Smooth muscle cell (in vitro differentiated cells): Measurements from ENCODE around the gene TTC34. TPM values are rescaled to one million over a fixed set of nuclear protein-coding genes. Genes with fewer than 3 reads are reported as not detected.
"Not testable (repeated sequence)": the region's sequence is repeated elsewhere in the genome, so short reads cannot be mapped to it uniquely, and the experiment has no call there.

Experiments used
- DNase-seq: peaks from one replicate; lab custom pipeline; 2025; ENCODE audit not compliant: unreplicated experiment; lab: John Stamatoyannopoulos, UW
- H2AFZ ChIP-seq: fragments of 200-600 bp; sonication (generic); 2 replicates; pipeline ENCODE4 v1.6.0; 2016; ENCODE audit warnings: antibody characterized with exemption, low read depth, mild to moderate bottlenecking
- H3F3A ChIP-seq: fragments of 200-600 bp; sonication (generic); 2 replicates; pipeline ENCODE4 v1.6.0; 2017; ENCODE audit warnings: antibody characterized with exemption, low read depth
- H3K27ac ChIP-seq: fragments of 200-600 bp; sonication (generic); 2 replicates; pipeline ENCODE4 v1.5.1; 2016; ENCODE audit warnings: low read depth, mild to moderate bottlenecking
- H3K27me3 ChIP-seq: fragments of 200-600 bp; sonication (generic); 2 replicates; pipeline ENCODE4 v1.6.1; 2016; ENCODE audit warnings: low read depth, mild to moderate bottlenecking
- H3K36me3 ChIP-seq: fragments of 200-600 bp; sonication (generic); 2 replicates; pipeline ENCODE4 v1.5.1; 2016; ENCODE audit warnings: low read depth
- H3K4me1 ChIP-seq: fragments of 200-600 bp; sonication (generic); 2 replicates; pipeline ENCODE4 v1.5.1; 2016; ENCODE audit warnings: low read depth
- H3K4me2 ChIP-seq: fragments of 200-600 bp; sonication (generic); 2 replicates; pipeline ENCODE4 v1.6.0; 2016; ENCODE audit warnings: mild to moderate bottlenecking
- H3K4me3 ChIP-seq: fragments of 200-600 bp; sonication (generic); 2 replicates; pipeline ENCODE4 v1.5.1; 2016; ENCODE audit warnings: mild to moderate bottlenecking
- H3K79me2 ChIP-seq: fragments of 200-600 bp; sonication (generic); 2 replicates; pipeline ENCODE4 v1.6.0; 2016; ENCODE audit warnings: low read depth, mild to moderate bottlenecking
- H3K9ac ChIP-seq: fragments of 200-600 bp; sonication (generic); 2 replicates; pipeline ENCODE4 v1.6.0; 2016; ENCODE audit warnings: low read depth
- H3K9me3 ChIP-seq: fragments of 200-600 bp; sonication (generic); replicated peaks from 2 replicates; pipeline ENCODE4 v1.5.1; 2016; ENCODE audit warnings: low read depth
- H4K20me1 ChIP-seq: fragments of 200-600 bp; sonication (generic); 2 replicates; pipeline ENCODE4 v1.6.0; 2016; ENCODE audit warnings: low read depth
- WGBS: methylation state at CpG from one replicate; pipeline ENCODE4 v1.1.7; 2016; ENCODE audit warnings: low lambda C conversion rate; 5-methylcytosine and 5-hydroxymethylcytosine counted together
- polyA plus RNA-seq: library from polyadenylated mRNA; unstranded; fragments of >200 nt; fragmentation: Nextera tagmentation; extraction: Ambion mirVana; gene quantifications from 2 replicates; pipeline ENCODE4 v1.2.1, GENCODE V29; 2016
- total RNA-seq: library from RNA; depleted of rRNA; stranded (reverse); fragments of >200 nt; gene quantifications from 2 replicates; pipeline ENCODE4 v1.2.3, GENCODE V29; 2014

The TTC34 gene
- total and polyA plus RNA-seq, 2 experiments from 2014 or later, result 0.01 to 0.04 TPM

DNA sequence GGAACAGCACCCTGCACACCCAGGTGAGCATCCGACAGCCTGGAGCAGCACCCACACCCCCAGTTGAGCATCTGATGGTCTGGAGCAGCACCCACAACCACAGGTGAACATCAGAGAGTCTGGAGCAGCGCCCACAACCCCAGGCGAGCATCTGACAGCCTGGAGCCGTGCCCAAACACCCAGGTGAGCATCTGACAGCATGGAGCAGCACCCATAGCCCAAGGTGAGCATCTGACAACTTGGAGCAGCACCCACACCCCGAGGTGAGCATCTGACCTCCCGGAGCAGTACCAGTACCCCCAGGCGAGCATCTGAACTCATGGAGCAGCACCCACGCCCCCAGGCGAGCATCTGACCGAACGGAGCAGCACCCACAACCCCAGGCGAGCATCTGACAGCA is 144.4 kb downstream of the TTC34 start:
- not testable (repeated sequence) for H3K4me3 ChIP-seq, H3K9me3 ChIP-seq, H3K4me2 ChIP-seq, H3F3A ChIP-seq, H3K9ac ChIP-seq, H3K27me3 ChIP-seq, H3K79me2 ChIP-seq, H3K27ac ChIP-seq, H4K20me1 ChIP-seq, DNase-seq, H3K4me1 ChIP-seq, H3K36me3 ChIP-seq, H2AFZ ChIP-seq
- 62% methylated on average over 12 of the region's 12 CpGs for WGBS

DNA sequence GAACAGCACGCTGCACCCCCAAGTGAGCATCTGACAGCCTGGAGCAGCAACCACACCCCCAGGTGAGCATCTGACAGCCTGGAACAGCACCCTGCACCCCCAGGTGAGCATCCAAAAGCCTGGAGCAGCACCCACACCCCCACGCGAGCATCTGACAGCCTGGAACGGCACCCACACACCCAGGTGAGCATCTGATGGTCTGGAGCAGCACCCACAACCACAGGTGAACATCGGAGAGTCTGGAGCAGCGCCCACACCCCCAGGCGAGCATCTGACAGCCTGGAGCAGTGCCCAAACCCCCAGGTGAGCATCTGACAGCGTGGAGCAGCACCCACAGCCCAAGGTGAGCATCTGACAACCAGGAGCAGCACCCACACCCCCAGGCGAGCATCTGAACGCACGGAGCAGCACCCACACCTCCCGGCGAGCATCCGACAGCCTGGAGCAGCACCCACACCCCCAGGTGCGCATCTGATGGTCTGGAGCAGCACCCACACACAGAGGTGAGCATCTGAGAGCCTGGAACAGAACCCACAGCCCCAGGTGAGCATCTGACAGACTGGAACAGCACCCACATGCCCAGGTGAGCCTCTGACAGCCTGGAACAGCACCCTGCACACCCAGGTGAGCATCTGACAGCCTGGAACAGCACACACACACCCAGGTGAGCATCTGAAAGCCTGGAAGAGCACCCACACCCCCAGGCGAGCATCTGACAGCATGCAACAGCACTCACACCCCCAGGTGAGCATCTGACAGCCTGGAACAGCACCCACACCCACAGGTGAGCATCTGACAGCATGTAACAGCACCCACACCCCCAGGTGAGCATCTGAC is 145.7 kb downstream of the TTC34 start:
- DNase-seq, H3K9ac ChIP-seq, H2AFZ ChIP-seq, H3K9me3 ChIP-seq, H3K36me3 ChIP-seq, H3K27me3 ChIP-seq, H3F3A ChIP-seq, H3K4me2 ChIP-seq, H3K27ac ChIP-seq, H4K20me1 ChIP-seq, H3K79me2 ChIP-seq, H3K4me1 ChIP-seq, H3K4me3 ChIP-seq: not testable (repeated sequence)
- WGBS, result 57% methylated on average over 16 of the region's 16 CpGs

DNA sequence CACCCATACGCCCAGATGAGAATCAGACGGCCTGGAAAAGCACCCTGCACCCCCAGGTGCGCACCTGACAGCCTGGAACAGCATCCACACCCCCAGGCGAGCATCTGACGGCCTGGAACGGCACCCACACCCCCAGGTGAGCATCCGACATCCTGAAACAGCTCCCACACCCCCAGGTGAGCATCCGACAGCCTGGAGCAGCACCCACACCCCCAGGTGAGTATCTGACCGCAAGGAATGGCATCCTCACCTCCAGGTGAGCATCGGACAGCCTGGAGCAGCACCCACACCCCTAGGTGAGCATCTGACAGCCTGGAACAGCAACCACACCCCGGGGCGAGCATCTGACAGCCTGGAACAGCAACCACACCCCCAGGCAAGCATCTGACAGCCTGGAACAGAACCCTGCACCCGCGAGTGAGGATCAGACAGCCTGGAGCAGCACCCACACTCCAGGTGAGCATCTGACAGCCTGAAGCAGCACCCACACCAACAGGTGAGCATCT is 147.0 kb downstream of the TTC34 start:
- not testable (repeated sequence) for DNase-seq, H3K36me3 ChIP-seq, H3K4me2 ChIP-seq, H3K27me3 ChIP-seq, H3K4me3 ChIP-seq, H2AFZ ChIP-seq, H4K20me1 ChIP-seq, H3K9ac ChIP-seq, H3K27ac ChIP-seq, H3K4me1 ChIP-seq, H3F3A ChIP-seq, H3K9me3 ChIP-seq, H3K79me2 ChIP-seq
- 53% methylated on average over 14 of the region's 14 CpGs for WGBS

GRCh38 chr1:2653741-2654442 is 147.6 kb downstream of the TTC34 start:
- H3K36me3 ChIP-seq, result not testable (repeated sequence)

DNA sequence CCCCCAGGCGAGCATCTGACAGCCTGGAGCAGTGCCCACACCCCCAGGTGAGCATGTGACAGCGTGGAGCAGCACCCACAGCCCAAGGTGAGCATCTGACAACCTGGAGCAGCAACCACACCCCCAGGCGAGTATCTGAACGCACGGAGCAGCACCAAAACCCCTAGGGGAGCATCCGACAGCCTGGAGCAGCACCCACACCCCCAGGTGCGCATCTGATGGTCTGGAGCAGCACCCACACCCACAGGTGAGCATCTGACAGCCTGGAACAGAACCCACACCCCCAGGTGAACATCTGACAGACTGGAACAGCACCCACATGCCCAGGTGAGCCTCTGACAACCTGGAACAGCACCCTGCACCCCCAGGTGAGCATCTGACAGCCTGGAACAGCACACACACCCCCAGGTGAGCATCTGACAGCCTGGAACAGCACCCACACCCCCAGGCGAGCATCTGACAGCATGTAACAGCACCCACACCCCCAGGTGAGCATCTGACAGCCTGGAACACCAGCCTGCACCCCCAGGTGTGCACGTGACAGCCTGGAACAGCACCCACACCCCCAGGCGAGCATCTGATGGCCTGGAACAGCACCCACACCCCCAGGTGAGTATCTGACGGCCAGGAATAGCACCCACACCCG is 148.4 kb downstream of the TTC34 start:
- not testable (repeated sequence) for H3K79me2 ChIP-seq, DNase-seq

More at GRCh38 chr1:2653741-2654442, 147.6 kb downstream of the TTC34 start:
- not testable (repeated sequence) for H3K27ac ChIP-seq, H3K27me3 ChIP-seq, H3F3A ChIP-seq, DNase-seq, H3K9ac ChIP-seq, H4K20me1 ChIP-seq, H3K79me2 ChIP-seq, H3K4me2 ChIP-seq, H2AFZ ChIP-seq, H3K4me3 ChIP-seq, H3K4me1 ChIP-seq, H3K9me3 ChIP-seq
- 52% methylated on average over 14 of the region's 14 CpGs for WGBS

DNA sequence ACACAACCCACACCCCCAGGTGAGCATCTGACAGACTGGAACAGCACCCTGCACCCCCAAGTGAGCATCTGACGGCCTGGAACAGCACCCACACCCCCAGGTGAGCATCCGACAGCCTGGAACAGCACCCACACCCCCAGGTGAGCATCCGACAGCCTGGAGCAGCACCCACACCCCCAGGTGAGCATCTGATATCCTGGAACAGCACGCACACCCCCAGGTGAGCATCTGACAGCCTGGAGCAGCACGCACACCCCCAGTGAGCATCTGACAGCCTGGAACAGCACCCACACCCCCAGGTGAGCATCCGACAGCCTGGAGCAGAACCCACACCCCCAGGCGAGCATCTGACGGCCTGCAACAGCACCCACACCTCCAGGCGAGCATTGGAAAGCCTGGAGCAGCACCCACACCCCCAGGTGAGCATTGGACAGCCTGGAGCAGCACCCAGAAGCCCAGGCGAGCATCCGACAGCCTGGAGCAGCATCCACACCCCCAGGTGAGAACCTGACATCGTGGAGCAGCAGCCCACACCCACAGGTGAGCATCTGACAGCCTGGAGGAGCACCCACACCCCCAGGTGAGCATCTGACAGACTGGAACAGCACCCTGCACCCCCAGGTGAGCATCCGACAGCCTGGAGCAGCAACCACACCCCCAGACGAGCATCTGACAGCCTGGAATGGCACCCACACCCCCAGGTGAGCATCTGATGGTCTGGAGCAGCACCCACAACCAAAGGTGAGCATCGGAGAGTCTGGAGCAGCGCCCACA is 149.2 kb downstream of the TTC34 start:
- 48% methylated on average over 16 of the region's 16 CpGs for WGBS
- not testable (repeated sequence) for H3K4me2 ChIP-seq, H3F3A ChIP-seq, H3K4me3 ChIP-seq, H3K79me2 ChIP-seq, H3K9ac ChIP-seq, H3K9me3 ChIP-seq, H3K36me3 ChIP-seq, DNase-seq, H3K4me1 ChIP-seq, H3K27ac ChIP-seq, H4K20me1 ChIP-seq, H2AFZ ChIP-seq, H3K27me3 ChIP-seq

More for the DNA sequence above, 148.4 kb downstream of the TTC34 start:
- not testable (repeated sequence) for H3K9me3 ChIP-seq, H3K4me1 ChIP-seq, H2AFZ ChIP-seq, H4K20me1 ChIP-seq, H3F3A ChIP-seq, H3K36me3 ChIP-seq, H3K4me3 ChIP-seq, H3K27me3 ChIP-seq, H3K9ac ChIP-seq, H3K27ac ChIP-seq, H3K4me2 ChIP-seq
- WGBS, result 44% methylated on average over 12 of the region's 12 CpGs
